H9 (cell line): ENCODE measurements around the gene SH3RF3. TPM values are rescaled to one million over a fixed set of nuclear protein-coding genes. Genes with fewer than 3 reads are reported as not detected.
A peak's percentile ranks its signal among the peaks of the same experiment; 100 is the strongest.

Source experiments
- DNase-seq: peaks from one replicate; pipeline ENCODE4 v3.0.0-alpha.2; 2017
- H2AFZ ChIP-seq: one replicate; pipeline ENCODE4 v1.6.1; 2013; ENCODE audit warnings: mild to moderate bottlenecking, low read length, control low read depth, moderate library complexity
- H2AK5ac ChIP-seq: 2 replicates; pipeline ENCODE4 v1.6.1; 2013; ENCODE audit warnings: low read length, control low read depth, mixed read lengths; ENCODE audit not compliant: insufficient read length
- H2BK120ac ChIP-seq: one replicate; pipeline ENCODE4 v1.6.1; 2013; ENCODE audit warnings: low read depth, mild to moderate bottlenecking, low read length, control low read depth, inconsistent platforms; ENCODE audit not compliant: poor library complexity, severe bottlenecking
- H2BK12ac ChIP-seq: 2 replicates; pipeline ENCODE4 v1.6.1; 2013; ENCODE audit warnings: low read length, control low read depth, mixed read lengths, low read depth; ENCODE audit not compliant: insufficient read length
- H2BK15ac ChIP-seq: 2 replicates; pipeline ENCODE4 v1.6.1; 2013; ENCODE audit warnings: low read depth, low read length, control low read depth
- H2BK20ac ChIP-seq: one replicate; pipeline ENCODE4 v1.6.1; 2013; ENCODE audit warnings: low read depth, mild to moderate bottlenecking, low read length, control low read depth, inconsistent platforms; ENCODE audit not compliant: poor library complexity, severe bottlenecking
- H2BK5ac ChIP-seq: 2 replicates; pipeline ENCODE4 v1.6.1; 2013; ENCODE audit warnings: low read length, control low read depth, mixed read lengths; ENCODE audit not compliant: insufficient read length
- H3K14ac ChIP-seq: 2 replicates; pipeline ENCODE4 v1.6.1; 2013; ENCODE audit warnings: low read length, control low read depth; ENCODE audit not compliant: insufficient read depth
- H3K18ac ChIP-seq: 2 replicates; pipeline ENCODE4 v1.6.1; 2013; ENCODE audit warnings: low read depth, mild to moderate bottlenecking, mixed read lengths, low read length, control low read depth; ENCODE audit not compliant: insufficient read length
- H3K23ac ChIP-seq: 2 replicates; pipeline ENCODE4 v1.6.1; 2013; ENCODE audit warnings: low read length, control low read depth, mixed read lengths, low read depth; ENCODE audit not compliant: insufficient read length
- H3K23me2 ChIP-seq: 2 replicates; pipeline ENCODE4 v1.6.1; 2013; ENCODE audit warnings: low read depth, mild to moderate bottlenecking, mixed read lengths, low read length, control low read depth; ENCODE audit not compliant: insufficient read length, poor library complexity, severe bottlenecking
- H3K27ac ChIP-seq: 2 replicates; pipeline ENCODE4 v1.5.1; 2013; ENCODE audit warnings: low read length, control low read depth, mixed read lengths, low read depth; ENCODE audit not compliant: insufficient read length
- H3K27me3 ChIP-seq: 2 replicates; pipeline ENCODE4 v1.6.1; 2013; ENCODE audit warnings: low read length, control low read depth, inconsistent platforms; ENCODE audit not compliant: insufficient read depth
- H3K4ac ChIP-seq: 2 replicates; pipeline ENCODE4 v1.6.1; 2013; ENCODE audit warnings: low read depth, mild to moderate bottlenecking, control low read depth, inconsistent platforms, low read length, moderate library complexity
- H3K4me1 ChIP-seq: 2 replicates; pipeline ENCODE4 v1.6.1; 2013; ENCODE audit warnings: low read length, control low read depth, inconsistent platforms; ENCODE audit not compliant: insufficient read depth
- H3K4me2 ChIP-seq: 2 replicates; pipeline ENCODE4 v1.6.1; 2013; ENCODE audit warnings: low read length, control low read depth, mixed read lengths; ENCODE audit not compliant: insufficient read length, insufficient read depth
- H3K56ac ChIP-seq: 2 replicates; pipeline ENCODE4 v1.6.1; 2013; ENCODE audit warnings: low read depth, mild to moderate bottlenecking, mixed read lengths, low read length, control low read depth; ENCODE audit not compliant: insufficient read length
- H3K79me1 ChIP-seq: 2 replicates; pipeline ENCODE4 v1.6.1; 2013; ENCODE audit warnings: low read depth, mild to moderate bottlenecking, moderate library complexity, low read length, control low read depth, inconsistent platforms; ENCODE audit not compliant: insufficient read depth, poor library complexity, severe bottlenecking
- H3K79me2 ChIP-seq: 2 replicates; pipeline ENCODE4 v1.6.1; 2013; ENCODE audit warnings: low read length, control low read depth, inconsistent platforms; ENCODE audit not compliant: insufficient read depth
- H3K9ac ChIP-seq: 2 replicates; pipeline ENCODE4 v1.6.1; 2013; ENCODE audit warnings: low read length, control low read depth, mixed read lengths; ENCODE audit not compliant: insufficient read length; ENCODE audit errors: extremely low read depth
- H3K9me3 ChIP-seq: one replicate; pipeline ENCODE4 v1.6.1; 2013; ENCODE audit warnings: low read depth, low read length, inconsistent platforms; ENCODE audit not compliant: control insufficient read depth
- H3T11ph ChIP-seq: one replicate; pipeline ENCODE4 v1.6.1; 2013; ENCODE audit warnings: mild to moderate bottlenecking, low read length, control low read depth, inconsistent platforms
- H4K20me1 ChIP-seq: one replicate; pipeline ENCODE4 v1.6.1; 2013; ENCODE audit not compliant: control insufficient read depth, insufficient read length, insufficient read depth
- H4K5ac ChIP-seq: 2 replicates; pipeline ENCODE4 v1.6.1; 2013; ENCODE audit warnings: low read depth, mild to moderate bottlenecking, mixed read lengths, low read length, control low read depth; ENCODE audit not compliant: insufficient read length
- H4K8ac ChIP-seq: replicated peaks from 2 replicates; pipeline ENCODE4 v1.6.1; 2013; ENCODE audit warnings: low read length, control low read depth, mixed read lengths, low read depth; ENCODE audit not compliant: insufficient read length
- H4K91ac ChIP-seq: 2 replicates; pipeline ENCODE4 v1.6.1; 2013; ENCODE audit warnings: low read depth, mild to moderate bottlenecking, moderate library complexity, mixed read lengths, low read length, control low read depth; ENCODE audit not compliant: insufficient read length
- H3K27ac Mint-ChIP-seq, 3 experiments: 2 replicates in 2 of 3; 3 replicates in 1 of 3; pipeline ENCODE4 v1.8.0; 2020 to 2021; ENCODE audit warnings: mixed read lengths in 3 of 3, mild to moderate bottlenecking in 1 of 3, moderate library complexity in 1 of 3
- H3K27me3 Mint-ChIP-seq: 2 replicates; pipeline ENCODE4 v1.8.0; 2021; ENCODE audit warnings: low read depth, mild to moderate bottlenecking, moderate library complexity, mixed read lengths
- H3K36me3 Mint-ChIP-seq, 3 experiments: 2 replicates in 2 of 3; 3 replicates in 1 of 3; pipeline ENCODE4 v1.8.0; 2020 to 2021; ENCODE audit warnings: low read depth in 3 of 3, mixed read lengths in 3 of 3; ENCODE audit not compliant: insufficient read depth in 1 of 3
- H3K4me1 Mint-ChIP-seq, 2 experiments: 2 replicates each; pipeline ENCODE4 v1.8.0; 2020; ENCODE audit warnings: mixed read lengths in 2 of 2
- H3K4me3 Mint-ChIP-seq, 2 experiments: 2 replicates in 1 of 2; 3 replicates in 1 of 2; pipeline ENCODE4 v1.8.0; 2020 to 2021; ENCODE audit warnings: mild to moderate bottlenecking in 2 of 2, mixed read lengths in 2 of 2, moderate library complexity in 1 of 2
- H3K9me3 Mint-ChIP-seq, 2 experiments: 2 replicates in 1 of 2; 3 replicates in 1 of 2; pipeline ENCODE4 v1.8.0; 2020; ENCODE audit warnings: mild to moderate bottlenecking in 2 of 2, mixed read lengths in 2 of 2, moderate library complexity in 1 of 2
- CTCF ChIP-seq: fragments of 200-600 bp; sonication (generic); conservative IDR thresholded peaks from 3 replicates; pipeline ENCODE4 v1.8.0; 2021; ENCODE audit warnings: antibody characterized with exemption, mild to moderate bottlenecking
- WGBS: extraction: QIAGEN DNeasy Blood & Tissue Kit; methylation state at CpG from one replicate; pipeline ENCODE4 v1.1.7; 2013; ENCODE audit warnings: missing lambda C conversion rate, low lambda C conversion rate, mixed read lengths; ENCODE audit not compliant: insufficient read length; ENCODE audit errors: extremely low coverage; 5-methylcytosine and 5-hydroxymethylcytosine counted together
- total RNA-seq: library from RNA; stranded (reverse); gene quantifications from 2 replicates; pipeline ENCODE4 v1.2.1, GENCODE V29; 2021

Gene SH3RF3
- total RNA-seq, 1 experiment from 2014 or later = 0.46 TPM

DNA sequence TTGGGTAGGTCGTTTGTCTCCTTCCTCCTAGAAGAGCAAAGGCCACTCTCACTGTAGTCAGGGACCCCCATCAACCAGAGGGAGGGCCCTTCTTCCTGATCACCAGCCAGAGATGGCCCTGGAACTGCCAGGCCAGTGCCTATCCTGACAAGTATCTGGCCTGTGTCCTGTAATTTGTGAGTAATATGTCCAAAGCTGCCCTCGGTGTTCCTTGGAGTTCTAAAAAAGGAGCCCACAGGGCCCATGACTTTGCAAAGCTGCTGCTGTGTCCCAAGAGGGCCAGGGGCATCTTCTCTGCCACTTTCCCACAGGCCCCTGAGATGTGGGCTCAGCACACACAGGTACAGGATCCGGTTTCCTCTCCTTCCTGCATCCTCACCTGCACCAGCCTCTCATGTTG, 272.4 kb downstream of the SH3RF3 start:
- H4K5ac ChIP-seq = no peak overlapping the region
- H4K91ac ChIP-seq = no peak overlapping the region
- no peaks in the 10 kb centered on the region for H3K9me3 Mint-ChIP-seq
- no peaks in the 10 kb centered on the region for H3K79me1 ChIP-seq
- no peak overlapping the region for H3K4me3 Mint-ChIP-seq
- H2BK5ac ChIP-seq = no peak overlapping the region
- H3K23me2 ChIP-seq = no peaks in the 10 kb centered on the region
- no peak overlapping the region for H2BK12ac ChIP-seq
- H3K4me2 ChIP-seq = no peak overlapping the region
- no peak for TF ChIP-seq CTCF
- no peak overlapping the region for H3K9ac ChIP-seq
- no peaks in the 10 kb centered on the region for H3K4me1 ChIP-seq
- peaks cover 0 to 8% of the 10 kb centered on the region in 2 experiments for H3K4me1 Mint-ChIP-seq
- no peaks in the 10 kb centered on the region for H3K79me2 ChIP-seq
- H3K14ac ChIP-seq = no peak overlapping the region
- H3K27me3 Mint-ChIP-seq = no peaks in the 10 kb centered on the region; the same call in 1 of the 2 replicates
- H2BK20ac ChIP-seq = no peak overlapping the region
- H3K18ac ChIP-seq = no peak overlapping the region
- no peak for DNase-seq
- no peak overlapping the region for H3K4ac ChIP-seq
- WGBS = no CpG with 5 or more reads among the region's 3 CpGs
- no peak overlapping the region for H2BK120ac ChIP-seq
- no peak overlapping the region for H3K27ac ChIP-seq
- no peak overlapping the region for H3K23ac ChIP-seq
- H3K56ac ChIP-seq = no peak overlapping the region
- no peak overlapping the region for H2BK15ac ChIP-seq
- H3K27ac Mint-ChIP-seq = 0 out of 7 replicates have a peak overlapping the region, but pooled peaks of 1 of the 3 experiments have one; percentile 5
- H3K9me3 ChIP-seq = no peaks in the 10 kb centered on the region
- H4K20me1 ChIP-seq = no peaks in the 10 kb centered on the region
- no peak overlapping the region for H2AFZ ChIP-seq
- H2AK5ac ChIP-seq = no peak overlapping the region
- H3K36me3 Mint-ChIP-seq = no peaks in the 10 kb centered on the region
- H4K8ac ChIP-seq = no peak overlapping the region
- H3K27me3 ChIP-seq = no peaks in the 10 kb centered on the region
- no peak overlapping the region for H3T11ph ChIP-seq
